Measurements from ENCODE around the gene CRIP2. TPM values are rescaled to one million over a fixed set of nuclear protein-coding genes. Genes with fewer than 3 reads are reported as not detected.
A peak's percentile ranks its signal among the peaks of the same experiment; 100 is the strongest.

CRIP2 gene
- total RNA-seq, 4 donors from 2014 or later = 31.4 to 47.1 (median 38.8) TPM

GRCh38 chr14:105481886-105482457 lies 7.4 kb downstream of the CRIP2 start:
- intact Hi-C loops (cut with DNase I; ENCODE audit: low total_unique reads) = loop anchor here (1.0 kb wide), 1 partner anchor 8 kb away; no protein-coding TSS in a partner anchor
- in situ Hi-C loops (cut with MboI; ENCODE audit: low sequenced_read_pairs in 4 of 4) = loop anchor here in 1 of 4 donors (25.0 kb wide), 1 partner anchor 120 kb away; no protein-coding TSS in a partner anchor

GRCh38 chr14:105482486-105483110 lies 8.0 kb downstream of the CRIP2 start:
- DNase-seq (no peak), ATAC-seq (no peak)
- Histone ChIP-seq H3K4me1 (peaks cover 21 to 38% of the 10 kb centered on the region in 2 donors), H3K9me3 (no peaks in the 10 kb centered on the region), H3K27ac (peak overlapping the region; percentile 67 to 81 (median 78)), H3K36me3 (no peaks in the 10 kb centered on the region), H3K4me3 (no peak overlapping the region), H3K27me3 (peaks cover 5 to 15% (median 7%) of the 10 kb centered on the region in 3 donors)
- in situ Hi-C loops (cut with MboI; ENCODE audit: low sequenced_read_pairs in 4 of 4) (loop anchor here in 1 of 4 donors (25.0 kb wide), 1 partner anchor 120 kb away; no protein-coding TSS in a partner anchor), intact Hi-C loops (cut with DNase I; ENCODE audit: low total_unique reads) (no loop called here)
- no peak for TF ChIP-seq CTCF (IDR thresholded peaks at IDR 0.05 in 4 of 5, conservative IDR thresholded peaks at IDR 0.05 in 1 of 5)
- TF ChIP-seq POLR2A (IDR thresholded peaks at IDR 0.05) = no peak

More at GRCh38 chr14:105481886-105482457, 7.4 kb downstream of the CRIP2 start:
- DNase-seq (peak; percentile 79 to 84), ATAC-seq (peak; percentile 46 to 57)
- H3K4me3 ChIP-seq = peak overlapping the region; percentile 8 to 53 (median 40)
- TF ChIP-seq POLR2A (IDR thresholded peaks at IDR 0.05) (no peak), CTCF (IDR thresholded peaks at IDR 0.05 in 4 of 5, conservative IDR thresholded peaks at IDR 0.05 in 1 of 5) (no peak)
- H3K4me1 ChIP-seq = peaks cover 25 to 42% of the 10 kb centered on the region in 2 donors
- no peaks in the 10 kb centered on the region for H3K9me3 ChIP-seq
- H3K27ac ChIP-seq = peak overlapping the region; percentile 67 to 81 (median 78)
- H3K36me3 ChIP-seq = no peaks in the 10 kb centered on the region
- peaks cover 5 to 15% (median 7%) of the 10 kb centered on the region in 3 donors for H3K27me3 ChIP-seq

GRCh38 chr14:105483300-105484068 lies 8.9 kb downstream of the CRIP2 start:
- DNase-seq = no peak
- Histone ChIP-seq H3K4me3 (no peak overlapping the region), H3K4me1 (peaks cover 21 to 44% of the 10 kb centered on the region in 2 donors), H3K9me3 (no peaks in the 10 kb centered on the region), H3K36me3 (no peaks in the 10 kb centered on the region), H3K27ac (peak overlapping the region; percentile 67 to 81 (median 78)), H3K27me3 (peaks cover 5 to 15% (median 7%) of the 10 kb centered on the region in 3 donors)
- intact Hi-C loops (cut with DNase I; ENCODE audit: low total_unique reads) = no loop called here
- TF ChIP-seq POLR2A (IDR thresholded peaks at IDR 0.05) (no peak), CTCF (IDR thresholded peaks at IDR 0.05 in 4 of 5, conservative IDR thresholded peaks at IDR 0.05 in 1 of 5) (no peak)
- no peak for ATAC-seq
- in situ Hi-C loops (cut with MboI; ENCODE audit: low sequenced_read_pairs in 4 of 4) = loop anchor here in 1 of 4 donors (25.0 kb wide), 1 partner anchor 121 kb away; no protein-coding TSS in a partner anchor

GRCh38 chr14:105484069-105484996 lies 9.7 kb downstream of the CRIP2 start:
- H3K36me3 ChIP-seq = no peaks in the 10 kb centered on the region
- TF ChIP-seq POLR2A (IDR thresholded peaks at IDR 0.05) (no peak), CTCF (IDR thresholded peaks at IDR 0.05 in 4 of 5, conservative IDR thresholded peaks at IDR 0.05 in 1 of 5) (no peak)
- H3K9me3 ChIP-seq = no peaks in the 10 kb centered on the region
- intact Hi-C loops (cut with DNase I; ENCODE audit: low total_unique reads) (no loop called here), in situ Hi-C loops (cut with MboI; ENCODE audit: low sequenced_read_pairs in 4 of 4) (loop anchor here in 1 of 4 donors (25.0 kb wide), 1 partner anchor 122 kb away; no protein-coding TSS in a partner anchor)
- H3K4me3 ChIP-seq = no peak overlapping the region
- no peak for ATAC-seq
- peak overlapping the region in 2 of 4 donors; percentile 11 to 38 for H3K27ac ChIP-seq
- peaks cover 26 to 51% of the 10 kb centered on the region in 2 donors for H3K4me1 ChIP-seq
- H3K27me3 ChIP-seq = peaks cover 5 to 15% (median 7%) of the 10 kb centered on the region in 3 donors
- DNase-seq = no peak

Measured in gastrocnemius medialis (tissue), 4 donors.